Right lobe of liver (tissue), 6 donors: Measurements from ENCODE around the gene ARVCF. TPM values are rescaled to one million over a fixed set of nuclear protein-coding genes. Genes with fewer than 3 reads are reported as not detected.

Experiments used
- ATAC-seq, 4 donors: fragments of 200-7000 bp; cut with Tn5 transposase; one replicate each; pipeline ENCODE4 v1.9.1; 2020; ENCODE audit warnings: mild to moderate bottlenecking in 4 of 4, moderate library complexity in 4 of 4
- DNase-seq, 3 donors: peaks; one replicate each; pipeline ENCODE4 v3.0.0-alpha.2; 2020
- H3K27ac ChIP-seq, 3 donors: fragments of 200-600 bp; one replicate each; pipeline ENCODE4 v1.8.0; 2022
- H3K27me3 ChIP-seq, 2 donors: fragments of 200-600 bp; one replicate each; pipeline ENCODE4 v1.8.0; 2022
- H3K36me3 ChIP-seq, 4 donors: fragments of 200-600 bp; sonication (generic) in 1 of 4; one replicate each; pipeline versions ENCODE4 v1.5.1 to v1.8.0; 2017 to 2022; ENCODE audit warnings: control low read depth in 1 of 4
- H3K4me1 ChIP-seq, 4 donors: fragments of 200-600 bp; sonication (generic) in 1 of 4; one replicate each; pipeline versions ENCODE4 v1.5.1 to v1.8.0; 2017 to 2022; ENCODE audit warnings: control low read depth in 1 of 4
- H3K4me3 ChIP-seq, 3 donors: fragments of 200-600 bp; one replicate each; pipeline ENCODE4 v1.8.0; 2022
- H3K9me3 ChIP-seq, 4 donors: fragments of 200-600 bp; sonication (generic) in 1 of 4; one replicate each; pipeline versions ENCODE4 v1.5.1 to v1.8.0; 2017 to 2022; ENCODE audit warnings: control low read depth in 1 of 4
- POLR2A ChIP-seq: fragments of 450-650 bp; IDR thresholded peaks from one replicate; pipeline ENCODE4 v1.6.1; 2017; ENCODE audit warnings: antibody characterized with exemption, mild to moderate bottlenecking
- WGBS: methylation state at CpG from one replicate; pipeline ENCODE4 v1.1.6; 2018; ENCODE audit warnings: low coverage, low lambda C conversion rate; ENCODE audit not compliant: insufficient coverage; ENCODE audit errors: missing lambda C conversion rate; 5-methylcytosine and 5-hydroxymethylcytosine counted together
- intact Hi-C, 2 donors: fragments of 100-400 bp; cut with DNase I; formaldehyde crosslinking; loops; one replicate each; pipeline versions ENCODE4 v1.11.2 to v1.14.1; 2022
- microRNA counts: library from miRNA; unstranded; fragments of <30 nt; microRNA quantifications from one replicate; lab custom pipeline; 2016
- microRNA-seq, 2 donors: library from miRNA; unstranded; fragments of <30 nt; microRNA quantifications; one replicate each; pipeline ENCODE4, GENCODE V29; 2019 to 2020
- small RNA-seq, 2 experiments: library from RNA; depleted of rRNA; stranded (forward); fragments of <200 nt; gene quantifications; one replicate each; pipeline ENCODE3, GENCODE V24; 2016
- total RNA-seq, 6 experiments: library from RNA; depleted of rRNA in 2 of 6; stranded (reverse); fragments of >200 nt in 2 of 6; fragmentation: NEBNext Ultra II Directional in 3 of 6; extraction: Animal tissue kit (Norgen Biotek cat#: 25700) in 3 of 6; gene quantifications; one replicate each; pipeline versions ENCODE4 v1.1.0 to v1.2.4, GENCODE V29; 2016 to 2023
- TF ChIP-seq, protein P1 (sequence below), 4 donors: fragments of 200-600 bp in 3 of 4; fragments of 450-650 bp in 1 of 4; IDR thresholded peaks; one replicate each; pipeline versions ENCODE4 v1.5.1 to v1.8.0; 2016 to 2022; ENCODE audit warnings: antibody characterized with exemption in 4 of 4, mild to moderate bottlenecking in 2 of 4
- donor health status: DM: no; HTN: yes; CAD: no.
- donor health status: DM: no; HTN: no; CAD: no.
- donor health status: DM: no; HTN: no; CAD: no.
- donor health status: DM: no; HTN: yes; CAD: no.
- donor health status: DM: no; HTN: yes; CAD: no.

Gene ARVCF
- total RNA-seq, 6 experiments from 2014 or later = 11.5 to 40.9 (median 20.7) TPM

DNA sequence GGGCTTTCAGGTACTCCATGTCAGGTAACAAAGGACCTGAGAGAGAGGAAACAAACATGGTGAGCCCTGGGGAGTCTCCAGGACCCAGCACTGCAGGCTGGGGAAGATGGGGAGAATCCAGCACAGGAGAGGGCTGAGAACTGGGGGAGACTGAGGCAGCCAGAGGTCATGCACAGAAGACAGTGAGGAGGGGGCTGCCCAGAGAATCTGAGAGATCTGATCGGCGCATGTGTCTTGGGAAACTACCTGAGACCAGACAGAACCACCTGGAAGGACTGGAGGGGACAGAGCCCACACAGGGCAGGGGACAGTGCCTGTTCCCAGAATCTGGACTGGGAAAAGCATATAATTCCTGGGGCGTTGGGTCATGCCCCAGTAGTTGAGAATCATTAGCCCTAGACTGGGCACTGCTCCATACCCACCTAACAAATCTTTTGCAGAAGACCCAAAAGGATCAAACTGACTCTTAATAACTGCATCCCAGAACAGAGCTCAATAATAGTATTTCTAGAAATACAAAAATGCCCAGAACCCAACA lies 95.0 kb downstream of the ARVCF start:
- no peak overlapping the region for H3K27ac ChIP-seq
- intact Hi-C loops = no loop called here
- no peak for TF ChIP-seq POLR2A
- TF ChIP-seq, protein P1, sequence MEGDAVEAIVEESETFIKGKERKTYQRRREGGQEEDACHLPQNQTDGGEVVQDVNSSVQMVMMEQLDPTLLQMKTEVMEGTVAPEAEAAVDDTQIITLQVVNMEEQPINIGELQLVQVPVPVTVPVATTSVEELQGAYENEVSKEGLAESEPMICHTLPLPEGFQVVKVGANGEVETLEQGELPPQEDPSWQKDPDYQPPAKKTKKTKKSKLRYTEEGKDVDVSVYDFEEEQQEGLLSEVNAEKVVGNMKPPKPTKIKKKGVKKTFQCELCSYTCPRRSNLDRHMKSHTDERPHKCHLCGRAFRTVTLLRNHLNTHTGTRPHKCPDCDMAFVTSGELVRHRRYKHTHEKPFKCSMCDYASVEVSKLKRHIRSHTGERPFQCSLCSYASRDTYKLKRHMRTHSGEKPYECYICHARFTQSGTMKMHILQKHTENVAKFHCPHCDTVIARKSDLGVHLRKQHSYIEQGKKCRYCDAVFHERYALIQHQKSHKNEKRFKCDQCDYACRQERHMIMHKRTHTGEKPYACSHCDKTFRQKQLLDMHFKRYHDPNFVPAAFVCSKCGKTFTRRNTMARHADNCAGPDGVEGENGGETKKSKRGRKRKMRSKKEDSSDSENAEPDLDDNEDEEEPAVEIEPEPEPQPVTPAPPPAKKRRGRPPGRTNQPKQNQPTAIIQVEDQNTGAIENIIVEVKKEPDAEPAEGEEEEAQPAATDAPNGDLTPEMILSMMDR (IDR thresholded peaks at IDR 0.05) = no peak
- DNase-seq (no peak), ATAC-seq (peak in 1 of 4 donors; percentile 63)
- 17% methylated on average over 1 of the region's 3 CpGs for WGBS
- H3K36me3 ChIP-seq = peaks cover 0 to 21% (median 10%) of the 10 kb centered on the region in 4 donors
- H3K4me3 ChIP-seq = no peak overlapping the region
- H3K27me3 ChIP-seq = no peaks in the 10 kb centered on the region
- H3K9me3 ChIP-seq = no peaks in the 10 kb centered on the region
- no peaks in the 10 kb centered on the region for H3K4me1 ChIP-seq

MicroRNAs encoded within 50 kb of the gene (microRNA counts, 767-probe panel; counts per million panel counts)
- 2,872 counts per million, percentile 4 among the panel's probes with 10 or more counts for microRNA hsa-miR-185-5p (lab: Ali Mortazavi, UCI)

Small RNA genes within 50 kb of the gene (microRNA-seq; reads per million reads assigned to microRNA genes)
- gene MIR185 = 1,288 to 1,442 reads per million in 2 donors
- gene MIR4761 = 0 to 0.58 reads per million in 2 donors

Small RNA genes within 50 kb of the gene (small RNA-seq; reads per million reads assigned to genes)
- gene MIR185 = 2.0 to 2.2 reads per million in 2 experiments

Other genes starting within 250 kb of the ARVCF start
- 1 to 10 TPM; 1.4 to 3.2 (median 2.7) TPM for gene GNB1L, start 161.9 kb downstream of the ARVCF start, total RNA-seq
- 1 to 10 TPM; 6.4 to 9.1 (median 6.6) TPM for gene RTL10, start 161.9 kb downstream of the ARVCF start, total RNA-seq
- gene COMT, start 75.1 kb downstream of the ARVCF start, total RNA-seq = 100 to 1,000 TPM; 144 to 270 (median 200) TPM
- gene TXNRD2, start 75.0 kb downstream of the ARVCF start, total RNA-seq = 10 to 100 TPM; 35.9 to 47.8 (median 44.3) TPM
- 10 to 100 TPM; 11.0 to 27.0 (median 15.5) TPM for gene TANGO2, start 4.3 kb upstream of the ARVCF start, total RNA-seq
- 10 to 100 TPM; 11.4 to 27.2 (median 16.1) TPM for gene DGCR8, start 63.4 kb upstream of the ARVCF start, total RNA-seq
- 100 to 1,000 TPM in 2 of 6 experiments, 10 to 100 TPM in 4; 39.5 to 224 (median 52.2) TPM for gene RANBP1, start 99.3 kb upstream of the ARVCF start, total RNA-seq
- gene TRMT2A, start 100.4 kb upstream of the ARVCF start, total RNA-seq = 10 to 100 TPM; 26.9 to 54.6 (median 29.1) TPM
- 10 to 100 TPM; 11.4 to 39.0 (median 28.7) TPM for gene ZDHHC8, start 115.0 kb upstream of the ARVCF start, total RNA-seq
- gene CCDC188, start 134.2 kb upstream of the ARVCF start, total RNA-seq = not detected